Suprapubic skin (tissue), 4 donors: ENCODE data around the gene ZNF773.

Experiments
- CTCF ChIP-seq, 2 donors: fragments of 200-600 bp in 1 of 2; fragments of 450-650 bp in 1 of 2; sonication (generic) in 1 of 2; IDR thresholded peaks; one replicate each; pipeline ENCODE4 v1.5.1; 2016 to 2019; ENCODE audit warnings: antibody characterized with exemption in 2 of 2, mild to moderate bottlenecking in 1 of 2, moderate library complexity in 1 of 2
- EP300 ChIP-seq: sonication (generic); formaldehyde crosslinking; IDR thresholded peaks from one replicate; pipeline ENCODE4 v1.6.1; 2017; ENCODE audit warnings: antibody characterized with exemption
- POLR2A ChIP-seq, 2 donors: fragments of 450-650 bp; IDR thresholded peaks; one replicate each; pipeline ENCODE4 v1.6.1; 2017; ENCODE audit warnings: antibody characterized with exemption in 2 of 2, mild to moderate bottlenecking in 2 of 2, moderate library complexity in 2 of 2
- POLR2AphosphoS5 ChIP-seq, 3 donors: sonication (generic); formaldehyde crosslinking; IDR thresholded peaks; one replicate each; pipeline ENCODE4 v1.6.1; 2017; ENCODE audit warnings: antibody characterized with exemption in 3 of 3

- TF ChIP-seq CTCF (IDR thresholded peaks at IDR 0.05) (no peak), POLR2A (IDR thresholded peaks at IDR 0.05) (no peak), POLR2AphosphoS5 (IDR thresholded peaks at IDR 0.05) (no peak), EP300 (no peak)
These were observed 57.9 kb downstream of the ZNF773 start for GRCh38 chr19:57557659-57558058.
